ENCODE results near the gene AKT3.

The AKT3 gene

DNA sequence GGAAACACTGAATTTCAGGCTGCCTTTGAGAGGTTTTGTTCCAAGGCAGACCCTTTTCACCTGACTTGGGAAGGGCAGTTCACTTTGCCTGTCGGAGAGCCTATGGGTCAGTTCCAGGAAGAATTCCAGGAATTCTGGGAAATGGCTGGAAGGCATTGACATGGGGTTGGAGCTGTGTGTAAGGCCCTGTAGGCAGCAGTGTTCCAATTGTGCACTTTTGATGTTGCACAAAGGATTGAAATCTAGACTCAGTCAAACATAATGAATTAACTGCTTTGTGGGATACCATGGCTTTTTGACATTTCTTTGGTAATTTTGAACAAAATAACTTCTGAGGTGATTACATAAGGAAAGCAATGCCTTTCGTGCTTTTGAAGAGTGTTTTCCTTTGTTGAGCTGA, 409.6 kb downstream of the AKT3 start:
- DNase-seq (ENCODE audit: low read depth) = no peak
- H3K4me3 ChIP-seq (ENCODE audit: low read depth, low read length) = no peak overlapping the region
- TF ChIP-seq, protein P1, sequence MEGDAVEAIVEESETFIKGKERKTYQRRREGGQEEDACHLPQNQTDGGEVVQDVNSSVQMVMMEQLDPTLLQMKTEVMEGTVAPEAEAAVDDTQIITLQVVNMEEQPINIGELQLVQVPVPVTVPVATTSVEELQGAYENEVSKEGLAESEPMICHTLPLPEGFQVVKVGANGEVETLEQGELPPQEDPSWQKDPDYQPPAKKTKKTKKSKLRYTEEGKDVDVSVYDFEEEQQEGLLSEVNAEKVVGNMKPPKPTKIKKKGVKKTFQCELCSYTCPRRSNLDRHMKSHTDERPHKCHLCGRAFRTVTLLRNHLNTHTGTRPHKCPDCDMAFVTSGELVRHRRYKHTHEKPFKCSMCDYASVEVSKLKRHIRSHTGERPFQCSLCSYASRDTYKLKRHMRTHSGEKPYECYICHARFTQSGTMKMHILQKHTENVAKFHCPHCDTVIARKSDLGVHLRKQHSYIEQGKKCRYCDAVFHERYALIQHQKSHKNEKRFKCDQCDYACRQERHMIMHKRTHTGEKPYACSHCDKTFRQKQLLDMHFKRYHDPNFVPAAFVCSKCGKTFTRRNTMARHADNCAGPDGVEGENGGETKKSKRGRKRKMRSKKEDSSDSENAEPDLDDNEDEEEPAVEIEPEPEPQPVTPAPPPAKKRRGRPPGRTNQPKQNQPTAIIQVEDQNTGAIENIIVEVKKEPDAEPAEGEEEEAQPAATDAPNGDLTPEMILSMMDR (IDR thresholded peaks at IDR 0.05; ENCODE audit: insufficient read depth, low read depth, low read length, missing control alignments) = no peak

DNA sequence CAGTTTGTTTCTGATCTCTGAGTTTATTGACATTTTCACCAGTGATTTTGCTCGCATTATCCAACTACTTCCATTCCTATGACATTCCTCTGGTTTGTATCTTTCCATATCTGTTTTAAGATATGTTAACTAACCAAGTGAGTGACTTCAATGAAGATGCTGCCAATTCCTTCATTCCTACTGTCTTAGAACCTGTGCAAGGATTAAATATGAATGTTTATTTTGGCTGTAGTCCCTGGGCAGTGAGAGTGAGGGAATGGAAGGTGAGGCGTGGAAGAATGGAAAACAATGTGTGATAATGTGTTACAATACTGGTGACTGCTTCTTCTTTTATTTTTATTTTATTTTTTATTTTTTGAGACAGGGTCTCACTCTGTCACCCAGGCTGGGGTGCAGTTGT, 411.2 kb downstream of the AKT3 start:
- TF ChIP-seq, protein P1 (IDR thresholded peaks at IDR 0.05; ENCODE audit: insufficient read depth, low read depth, low read length, missing control alignments) = no peak
- H3K4me3 ChIP-seq (ENCODE audit: low read depth, low read length) = no peak overlapping the region
- no peak for DNase-seq (ENCODE audit: low read depth)
